ENCODE data around the gene AMN1. TPM values are rescaled to one million over a fixed set of nuclear protein-coding genes. Genes with fewer than 3 reads are reported as not detected.
A peak's percentile ranks its signal among the peaks of the same experiment; 100 is the strongest.

Gene AMN1
- total and polyA plus RNA-seq, 2 of the 4 experiments (the other 2 are of a cell fraction): 3.4 to 5.2 TPM

DNA sequence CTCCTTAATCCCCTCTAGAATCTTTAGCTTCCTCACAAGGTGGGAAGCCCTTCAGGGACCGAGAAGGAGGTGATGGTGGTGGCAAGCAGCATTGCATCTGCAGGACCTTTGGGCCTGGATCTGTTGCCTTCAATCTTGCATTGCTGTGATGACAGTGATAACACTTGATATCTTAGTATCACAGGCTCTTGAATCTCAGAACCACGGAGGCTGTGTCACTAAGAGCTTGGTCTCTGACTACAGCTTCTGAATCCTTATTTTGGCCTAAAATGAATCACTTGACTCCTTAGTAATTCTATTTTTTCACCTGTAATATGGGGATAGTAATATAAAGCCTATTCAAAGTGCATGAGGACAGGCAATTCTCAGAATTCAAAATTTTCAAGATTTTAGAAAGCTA, 8.9 kb upstream of the AMN1 start:
- no peak overlapping the region for H3K27ac ChIP-seq (ENCODE audit: insufficient read depth, low read length)
- no CpG with 5 or more reads among the region's 2 CpGs for WGBS, 2 experiments (ENCODE audit: extremely low coverage in 2 of 2, insufficient read length in 1 of 2)
- H3K56ac ChIP-seq (ENCODE audit: extremely low read depth, insufficient read depth, low read length): no peak overlapping the region
- no peak overlapping the region for H3K4ac ChIP-seq (ENCODE audit: low read depth, low read length)
- DNase-seq (no peak), ATAC-seq (ENCODE audit: low read depth) (no peak)
- H3K27me3 ChIP-seq (ENCODE audit: control insufficient read depth, insufficient read depth, low read length): no peaks in the 10 kb centered on the region
- H4K20me1 ChIP-seq (ENCODE audit: insufficient read depth, low read length): no peaks in the 10 kb centered on the region
- no peak overlapping the region for H3K4me2 ChIP-seq (ENCODE audit: low read depth, low read length)
- no peak overlapping the region for H2BK5ac ChIP-seq (ENCODE audit: low read depth, low read length, poor library complexity, severe bottlenecking)
- no peak overlapping the region for H2AK9ac ChIP-seq (replicated peaks; ENCODE audit: low read depth, low read length, poor library complexity)
- H3K18ac ChIP-seq (ENCODE audit: low read depth, low read length): no peak overlapping the region
- H2BK20ac ChIP-seq (ENCODE audit: low read depth, low read length): no peak overlapping the region
- H4K8ac ChIP-seq (ENCODE audit: low read depth in 2 of 2, low read length in 2 of 2): no peak overlapping the region
- no peak overlapping the region for H3K4me3 ChIP-seq (ENCODE audit: insufficient read depth, low read depth, low read length)
- TF ChIP-seq SMC3 (IDR thresholded peaks at IDR 0.05; ENCODE audit: low read depth, low read length): no peak
- no peak for TF ChIP-seq CEBPB (IDR thresholded peaks at IDR 0.05; ENCODE audit: low read depth, low read length)
- no peak for TF ChIP-seq FOS (IDR thresholded peaks at IDR 0.05; ENCODE audit: low read depth, low read length)
- TF ChIP-seq, protein P1, sequence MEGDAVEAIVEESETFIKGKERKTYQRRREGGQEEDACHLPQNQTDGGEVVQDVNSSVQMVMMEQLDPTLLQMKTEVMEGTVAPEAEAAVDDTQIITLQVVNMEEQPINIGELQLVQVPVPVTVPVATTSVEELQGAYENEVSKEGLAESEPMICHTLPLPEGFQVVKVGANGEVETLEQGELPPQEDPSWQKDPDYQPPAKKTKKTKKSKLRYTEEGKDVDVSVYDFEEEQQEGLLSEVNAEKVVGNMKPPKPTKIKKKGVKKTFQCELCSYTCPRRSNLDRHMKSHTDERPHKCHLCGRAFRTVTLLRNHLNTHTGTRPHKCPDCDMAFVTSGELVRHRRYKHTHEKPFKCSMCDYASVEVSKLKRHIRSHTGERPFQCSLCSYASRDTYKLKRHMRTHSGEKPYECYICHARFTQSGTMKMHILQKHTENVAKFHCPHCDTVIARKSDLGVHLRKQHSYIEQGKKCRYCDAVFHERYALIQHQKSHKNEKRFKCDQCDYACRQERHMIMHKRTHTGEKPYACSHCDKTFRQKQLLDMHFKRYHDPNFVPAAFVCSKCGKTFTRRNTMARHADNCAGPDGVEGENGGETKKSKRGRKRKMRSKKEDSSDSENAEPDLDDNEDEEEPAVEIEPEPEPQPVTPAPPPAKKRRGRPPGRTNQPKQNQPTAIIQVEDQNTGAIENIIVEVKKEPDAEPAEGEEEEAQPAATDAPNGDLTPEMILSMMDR (conservative IDR thresholded peaks at IDR 0.05; ENCODE audit: low read depth, low read length): no peak
- TF ChIP-seq MAZ (IDR thresholded peaks at IDR 0.05; ENCODE audit: borderline replicate concordance, low read depth, low read length): no peak
- no peak for TF ChIP-seq RCOR1 (IDR thresholded peaks at IDR 0.05; ENCODE audit: insufficient replicate concordance, low read length)
- no peak for TF ChIP-seq CHD1 (IDR thresholded peaks at IDR 0.05; ENCODE audit: low read depth, low read length)
- TF ChIP-seq, protein P2, sequence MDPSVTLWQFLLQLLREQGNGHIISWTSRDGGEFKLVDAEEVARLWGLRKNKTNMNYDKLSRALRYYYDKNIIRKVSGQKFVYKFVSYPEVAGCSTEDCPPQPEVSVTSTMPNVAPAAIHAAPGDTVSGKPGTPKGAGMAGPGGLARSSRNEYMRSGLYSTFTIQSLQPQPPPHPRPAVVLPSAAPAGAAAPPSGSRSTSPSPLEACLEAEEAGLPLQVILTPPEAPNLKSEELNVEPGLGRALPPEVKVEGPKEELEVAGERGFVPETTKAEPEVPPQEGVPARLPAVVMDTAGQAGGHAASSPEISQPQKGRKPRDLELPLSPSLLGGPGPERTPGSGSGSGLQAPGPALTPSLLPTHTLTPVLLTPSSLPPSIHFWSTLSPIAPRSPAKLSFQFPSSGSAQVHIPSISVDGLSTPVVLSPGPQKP (IDR thresholded peaks at IDR 0.05; ENCODE audit: borderline replicate concordance, low read depth, low read length): no peak
- TF ChIP-seq RAD21 (IDR thresholded peaks at IDR 0.05; ENCODE audit: low read length): no peak
- TF ChIP-seq BHLHE40 (IDR thresholded peaks at IDR 0.05; ENCODE audit: low read depth, low read length): no peak
- TF ChIP-seq NFE2L2 (IDR thresholded peaks at IDR 0.05; ENCODE audit: low read depth, low read length): no peak
- TF ChIP-seq POLR2A (IDR thresholded peaks at IDR 0.05; ENCODE audit: low read depth, low read length): no peak
- no peak for TF ChIP-seq RFX5 (IDR thresholded peaks at IDR 0.05; ENCODE audit: low read depth, low read length)
- TF ChIP-seq MXI1 (IDR thresholded peaks at IDR 0.05; ENCODE audit: borderline replicate concordance, low read depth, low read length): no peak
- H3K9ac ChIP-seq (ENCODE audit: low read depth, low read length): no peak overlapping the region
- H3K36me3 ChIP-seq (ENCODE audit: control insufficient read depth, insufficient read depth, low read length): no peaks in the 10 kb centered on the region
- H2BK120ac ChIP-seq (ENCODE audit: low read depth, low read length): no peak overlapping the region
- no peak overlapping the region for H2AFZ ChIP-seq (replicated peaks; ENCODE audit: low read length, poor library complexity)
- in situ Hi-C loops (cut with MboI; ENCODE audit: low sequenced_read_pairs): no loop called here
- H2AK5ac ChIP-seq (ENCODE audit: low read depth, low read length): no peak overlapping the region
- H3K9me3 ChIP-seq (ENCODE audit: control insufficient read depth, insufficient read depth, low read length): no peaks in the 10 kb centered on the region
- H3K79me1 ChIP-seq (ENCODE audit: low read depth in 1 of 2, low read length in 2 of 2): no peaks in the 10 kb centered on the region
- intact Hi-C loops (cut with micrococcal nuclease): no loop called here
- no peaks in the 10 kb centered on the region; the same call in 1 of the 2 replicates for H3K4me1 ChIP-seq (ENCODE audit: control insufficient read depth, insufficient read depth, low read length)
- BruUV-seq (replicated peaks): no TSS peak
- no peak overlapping the region for H2BK15ac ChIP-seq (ENCODE audit: low read depth, low read length)
- dilution Hi-C loops (cut with HindIII; ENCODE audit: low sequenced_read_pairs, unreplicated experiment): no loop called here
- H3K23ac ChIP-seq (ENCODE audit: low read depth, low read length): no peak overlapping the region
- ChIA-PET POLR2A (ENCODE audit: unreplicated experiment) (no interaction called here), CTCF (no interaction called here)
- no peak overlapping the region for H4K91ac ChIP-seq (ENCODE audit: insufficient read depth, low read depth, low read length)
- H3K14ac ChIP-seq (replicated peaks; ENCODE audit: low read depth, low read length): 0 out of 2 replicates have a peak overlapping the region, but pooled peaks have one; percentile 6
- H3K9me1 ChIP-seq (ENCODE audit: insufficient read depth, low read length): no peaks in the 10 kb centered on the region; the same call in 1 of the 2 replicates
- no peak overlapping the region for H4K5ac ChIP-seq (ENCODE audit: low read depth, low read length)
